Stomach (tissue), 4 donors: ENCODE results near the gene NOD2.

Experiments used
- EP300 ChIP-seq: sonication (generic); formaldehyde crosslinking; IDR thresholded peaks from one replicate; pipeline ENCODE4 v1.6.1; 2017; ENCODE audit warnings: antibody characterized with exemption
- POLR2A ChIP-seq, 4 donors: fragments of 450-650 bp; IDR thresholded peaks; one replicate each; pipeline ENCODE4 v1.6.1; 2016; ENCODE audit warnings: antibody characterized with exemption in 4 of 4, control low read depth in 2 of 4, mild to moderate bottlenecking in 1 of 4, moderate library complexity in 1 of 4
- POLR2AphosphoS5 ChIP-seq, 3 donors: sonication (generic); formaldehyde crosslinking; IDR thresholded peaks; one replicate each; pipeline ENCODE4 v1.6.1; 2016; ENCODE audit warnings: antibody characterized with exemption in 3 of 3
- TF ChIP-seq, protein P1 (sequence below), 7 experiments: fragments of 450-650 bp in 4 of 7; fragments of 200-600 bp in 3 of 7; sonication (generic) in 3 of 7; IDR thresholded peaks; one replicate each; pipeline ENCODE4 v1.5.1; 2016 to 2019; ENCODE audit warnings: antibody characterized with exemption in 7 of 7, control low read depth in 2 of 7, mild to moderate bottlenecking in 1 of 7

DNA sequence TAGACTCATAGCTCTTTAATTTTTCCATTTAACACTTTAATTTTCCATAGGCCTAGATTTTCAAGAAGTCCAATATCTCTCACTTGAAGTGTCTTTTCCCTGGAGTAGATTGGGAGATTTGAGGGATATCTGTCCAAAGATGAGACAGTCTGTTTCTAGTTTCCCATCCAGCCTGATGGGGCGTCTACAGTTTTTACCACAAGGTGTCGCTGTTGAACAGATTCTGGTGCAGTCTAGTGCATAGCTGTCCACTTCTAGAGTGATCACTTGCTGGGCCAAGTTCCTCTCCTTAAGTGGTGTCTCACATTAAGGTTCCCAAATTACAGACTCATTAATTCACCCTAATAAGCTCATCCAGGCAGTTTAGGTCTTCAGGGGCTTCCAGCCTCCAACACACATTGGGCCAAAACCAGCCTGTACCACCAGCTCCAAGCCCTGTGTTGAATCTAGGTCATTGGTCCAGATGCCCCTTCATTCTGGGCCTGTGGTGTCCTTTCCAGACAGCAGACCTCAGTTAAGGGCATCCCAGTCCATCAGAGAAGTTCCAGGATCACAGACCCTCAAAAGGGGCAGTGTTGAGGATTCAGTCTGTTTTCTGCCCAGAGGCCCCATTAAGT is 21.7 kb upstream of the NOD2 start:
- TF ChIP-seq POLR2AphosphoS5 (IDR thresholded peaks at IDR 0.05) (no peak), EP300 (no peak), POLR2A (IDR thresholded peaks at IDR 0.05) (no peak)
- TF ChIP-seq, protein P1, sequence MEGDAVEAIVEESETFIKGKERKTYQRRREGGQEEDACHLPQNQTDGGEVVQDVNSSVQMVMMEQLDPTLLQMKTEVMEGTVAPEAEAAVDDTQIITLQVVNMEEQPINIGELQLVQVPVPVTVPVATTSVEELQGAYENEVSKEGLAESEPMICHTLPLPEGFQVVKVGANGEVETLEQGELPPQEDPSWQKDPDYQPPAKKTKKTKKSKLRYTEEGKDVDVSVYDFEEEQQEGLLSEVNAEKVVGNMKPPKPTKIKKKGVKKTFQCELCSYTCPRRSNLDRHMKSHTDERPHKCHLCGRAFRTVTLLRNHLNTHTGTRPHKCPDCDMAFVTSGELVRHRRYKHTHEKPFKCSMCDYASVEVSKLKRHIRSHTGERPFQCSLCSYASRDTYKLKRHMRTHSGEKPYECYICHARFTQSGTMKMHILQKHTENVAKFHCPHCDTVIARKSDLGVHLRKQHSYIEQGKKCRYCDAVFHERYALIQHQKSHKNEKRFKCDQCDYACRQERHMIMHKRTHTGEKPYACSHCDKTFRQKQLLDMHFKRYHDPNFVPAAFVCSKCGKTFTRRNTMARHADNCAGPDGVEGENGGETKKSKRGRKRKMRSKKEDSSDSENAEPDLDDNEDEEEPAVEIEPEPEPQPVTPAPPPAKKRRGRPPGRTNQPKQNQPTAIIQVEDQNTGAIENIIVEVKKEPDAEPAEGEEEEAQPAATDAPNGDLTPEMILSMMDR (IDR thresholded peaks at IDR 0.05) = peak in 2 of 7 experiments; percentile 14 to 33
